ENCODE results near the gene GATA6.

The GATA6 gene

DNA sequence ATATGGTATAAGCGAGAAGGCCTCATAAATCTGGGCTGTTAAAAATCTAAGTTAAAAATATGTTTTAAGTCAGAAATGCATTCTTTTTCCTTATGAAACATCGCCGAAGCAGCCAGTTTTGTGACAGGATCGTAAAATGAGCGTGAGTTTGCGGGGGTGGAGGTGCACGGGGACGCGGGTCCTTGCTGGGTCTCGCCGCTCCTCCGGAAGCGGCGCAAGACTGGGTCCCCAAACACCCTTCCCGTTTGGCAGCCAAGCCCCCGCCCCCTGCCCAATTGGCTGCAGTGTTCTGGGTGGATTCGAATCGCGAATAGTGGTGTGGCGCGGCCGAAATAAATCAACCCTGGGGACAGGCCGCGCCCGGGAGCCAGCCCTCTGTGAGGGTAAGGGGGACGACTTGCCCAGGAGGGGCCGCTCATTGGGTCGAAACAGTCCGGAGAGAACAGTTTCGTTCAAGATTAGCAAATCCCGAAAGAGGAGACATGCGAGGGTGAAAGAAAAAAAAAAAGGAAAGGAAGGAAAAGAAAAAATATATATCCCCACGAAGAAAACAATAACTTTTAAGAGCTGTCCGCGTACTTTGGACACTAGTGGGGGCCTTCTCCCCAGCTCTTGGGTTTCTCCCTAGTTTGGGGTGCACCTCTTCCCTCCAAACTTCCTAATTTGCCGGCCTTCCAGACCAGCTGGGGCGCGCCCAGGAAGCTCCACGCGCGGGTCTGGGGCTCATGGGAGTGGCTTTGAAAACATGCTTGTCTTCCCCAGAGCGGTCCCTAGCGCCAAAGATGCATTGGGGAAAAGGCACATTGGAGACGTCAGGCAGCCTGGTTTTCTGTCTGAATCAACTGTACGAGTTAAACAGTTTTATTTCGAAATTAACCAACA, 3.1 kb upstream of the GATA6 start:
- no peak for DNase-seq (ENCODE audit: low read depth)

- DNase-seq (ENCODE audit: low read depth) = no peak
These were observed 2.3 kb upstream of the GATA6 start for GRCh38 chr18:22167091-22167470.

- DNase-seq (ENCODE audit: low read depth) = no peak
These were observed 1.7 kb upstream of the GATA6 start for GRCh38 chr18:22167471-22168241.

- DNase-seq (ENCODE audit: low read depth) = no peak
These were observed 948 bp upstream of the GATA6 start for GRCh38 chr18:22168360-22168921.

DNA sequence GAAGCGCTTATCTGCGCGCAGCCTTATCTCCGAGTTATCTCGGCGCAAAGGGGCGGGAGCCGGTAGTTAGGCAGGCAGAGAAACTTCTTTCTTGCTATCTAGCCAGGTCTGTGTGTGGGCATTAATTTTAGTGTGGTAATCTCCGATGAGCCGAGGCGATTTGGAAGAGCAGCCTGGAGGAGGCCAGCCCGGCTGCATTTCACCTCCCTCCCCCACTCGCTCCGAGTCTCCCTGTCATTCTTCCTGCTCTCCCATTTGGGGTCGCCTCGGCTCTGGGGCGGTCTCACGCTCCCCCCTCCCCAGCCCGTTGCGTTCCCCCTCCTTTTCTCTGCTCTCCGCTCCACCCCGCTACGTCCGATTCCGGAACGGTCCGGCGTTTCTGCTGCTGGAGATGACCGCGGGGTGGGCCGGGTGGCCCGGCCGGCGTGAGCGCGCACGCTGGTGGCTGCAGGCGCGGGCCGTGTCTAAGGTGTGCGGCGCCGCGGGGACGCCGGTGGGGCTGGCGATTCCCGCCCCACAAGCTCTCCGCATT, 566 bp downstream of the GATA6 start:
- no peak for DNase-seq (ENCODE audit: low read depth)

DNA sequence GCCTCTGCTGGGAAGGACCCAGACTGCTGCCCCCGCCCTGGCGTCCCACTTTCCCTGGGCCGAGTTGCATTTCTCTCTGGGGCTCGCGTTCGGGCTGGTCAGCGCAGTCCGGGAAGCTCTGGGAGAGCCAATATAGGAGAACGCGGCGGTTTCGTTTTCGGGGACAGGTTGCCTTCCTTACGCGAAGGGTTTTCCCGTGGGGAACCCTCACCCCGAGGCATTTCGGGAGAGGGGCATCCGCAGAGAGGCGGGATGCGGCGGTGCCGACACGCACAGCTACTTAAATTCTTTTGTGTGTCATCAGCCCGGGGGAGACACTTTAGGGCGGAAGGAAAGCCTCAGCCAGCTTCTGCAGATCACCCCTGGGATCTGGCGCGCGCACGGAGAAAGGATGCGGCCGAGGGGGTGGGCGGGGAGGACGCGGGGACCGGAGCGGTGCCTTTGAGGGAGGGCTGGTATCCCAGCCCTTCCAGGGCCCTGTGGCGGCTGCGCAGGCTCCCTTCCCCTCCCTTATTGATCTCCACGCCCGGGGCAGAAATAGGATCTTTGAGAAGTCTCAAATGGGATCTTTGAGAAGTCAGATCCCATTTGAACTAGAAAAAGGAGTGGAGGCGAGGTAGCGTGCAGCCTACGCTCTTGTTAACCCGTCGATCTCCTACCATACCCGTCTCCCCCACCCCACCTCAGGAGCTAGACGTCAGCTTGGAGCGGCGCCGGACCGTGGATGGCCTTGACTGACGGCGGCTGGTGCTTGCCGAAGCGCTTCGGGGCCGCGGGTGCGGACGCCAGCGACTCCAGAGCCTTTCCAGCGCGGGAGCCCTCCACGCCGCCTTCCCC, 1.2 kb downstream of the GATA6 start:
- DNase-seq (ENCODE audit: low read depth) = peak; percentile 48

DNA sequence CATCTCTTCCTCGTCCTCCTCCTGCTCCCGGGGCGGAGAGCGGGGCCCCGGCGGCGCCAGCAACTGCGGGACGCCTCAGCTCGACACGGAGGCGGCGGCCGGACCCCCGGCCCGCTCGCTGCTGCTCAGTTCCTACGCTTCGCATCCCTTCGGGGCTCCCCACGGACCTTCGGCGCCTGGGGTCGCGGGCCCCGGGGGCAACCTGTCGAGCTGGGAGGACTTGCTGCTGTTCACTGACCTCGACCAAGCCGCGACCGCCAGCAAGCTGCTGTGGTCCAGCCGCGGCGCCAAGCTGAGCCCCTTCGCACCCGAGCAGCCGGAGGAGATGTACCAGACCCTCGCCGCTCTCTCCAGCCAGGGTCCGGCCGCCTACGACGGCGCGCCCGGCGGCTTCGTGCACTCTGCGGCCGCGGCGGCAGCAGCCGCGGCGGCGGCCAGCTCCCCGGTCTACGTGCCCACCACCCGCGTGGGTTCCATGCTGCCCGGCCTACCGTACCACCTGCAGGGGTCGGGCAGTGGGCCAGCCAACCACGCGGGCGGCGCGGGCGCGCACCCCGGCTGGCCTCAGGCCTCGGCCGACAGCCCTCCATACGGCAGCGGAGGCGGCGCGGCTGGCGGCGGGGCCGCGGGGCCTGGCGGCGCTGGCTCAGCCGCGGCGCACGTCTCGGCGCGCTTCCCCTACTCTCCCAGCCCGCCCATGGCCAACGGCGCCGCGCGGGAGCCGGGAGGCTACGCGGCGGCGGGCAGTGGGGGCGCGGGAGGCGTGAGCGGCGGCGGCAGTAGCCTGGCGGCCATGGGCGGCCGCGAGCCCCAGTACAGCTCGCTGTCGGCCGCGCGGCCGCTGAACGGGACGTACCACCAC, 2.1 kb downstream of the GATA6 start:
- no peak for DNase-seq (ENCODE audit: low read depth)

- DNase-seq (ENCODE audit: low read depth) = no peak
These were observed 2.8 kb downstream of the GATA6 start for GRCh38 chr18:22172120-22172582.

DNA sequence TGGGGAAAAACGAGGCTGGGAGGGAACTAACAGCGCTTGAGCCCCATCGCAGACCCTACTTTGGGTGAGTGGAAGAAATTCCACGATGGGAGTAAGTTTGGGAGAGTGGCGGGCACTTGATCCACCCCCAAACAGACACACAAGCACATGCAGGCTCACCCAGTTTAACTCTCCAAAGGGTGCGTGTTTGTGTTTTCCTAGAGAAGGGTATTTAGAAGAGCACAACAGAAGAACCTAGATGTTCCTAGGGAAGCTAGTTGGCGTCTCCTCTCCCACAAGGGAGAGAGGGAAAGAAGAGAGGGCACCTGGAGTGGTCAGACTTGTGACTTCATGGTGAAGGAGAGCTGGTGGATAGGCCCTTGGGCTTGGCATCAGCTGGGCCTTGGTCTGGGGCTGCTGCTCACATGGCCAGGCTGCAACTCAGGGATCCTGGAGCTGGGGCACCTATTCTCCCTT, 3.2 kb downstream of the GATA6 start:
- no peak for DNase-seq (ENCODE audit: low read depth)

DNA sequence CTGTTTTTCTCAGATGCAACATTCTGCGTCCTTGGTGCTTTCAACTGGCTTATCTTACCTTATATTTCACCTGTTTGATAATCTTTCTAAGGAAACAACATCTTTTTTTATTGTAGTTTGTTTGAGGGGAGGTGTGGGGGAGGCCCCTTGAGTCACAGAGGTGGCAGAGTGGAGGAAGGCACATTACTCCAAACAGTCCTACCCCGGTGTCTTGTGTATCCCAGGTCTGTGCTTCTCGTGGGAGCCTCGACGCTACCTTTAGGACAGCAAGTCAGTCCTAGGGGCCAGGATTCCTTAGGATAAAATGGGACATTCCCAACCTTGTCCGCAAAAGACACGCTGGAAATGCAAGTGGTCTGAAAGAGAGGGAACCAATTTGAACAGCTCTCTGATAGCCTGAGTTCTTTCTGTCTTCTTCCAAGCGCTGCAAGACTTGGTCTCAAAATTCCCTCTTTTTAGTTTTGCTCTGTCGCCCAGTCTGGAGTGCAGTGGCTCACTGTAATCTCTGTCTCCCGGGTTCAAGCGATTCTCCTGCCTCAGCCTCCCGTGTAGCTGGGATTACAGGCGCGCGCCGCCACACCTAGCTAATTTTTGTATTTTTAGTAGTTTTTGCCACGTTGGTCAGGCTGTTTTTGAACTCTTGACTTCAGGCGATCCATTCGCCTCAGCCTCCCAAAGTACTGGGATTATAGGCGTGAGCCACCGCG, 4.0 kb downstream of the GATA6 start:
- no peak for DNase-seq (ENCODE audit: low read depth)

DNA sequence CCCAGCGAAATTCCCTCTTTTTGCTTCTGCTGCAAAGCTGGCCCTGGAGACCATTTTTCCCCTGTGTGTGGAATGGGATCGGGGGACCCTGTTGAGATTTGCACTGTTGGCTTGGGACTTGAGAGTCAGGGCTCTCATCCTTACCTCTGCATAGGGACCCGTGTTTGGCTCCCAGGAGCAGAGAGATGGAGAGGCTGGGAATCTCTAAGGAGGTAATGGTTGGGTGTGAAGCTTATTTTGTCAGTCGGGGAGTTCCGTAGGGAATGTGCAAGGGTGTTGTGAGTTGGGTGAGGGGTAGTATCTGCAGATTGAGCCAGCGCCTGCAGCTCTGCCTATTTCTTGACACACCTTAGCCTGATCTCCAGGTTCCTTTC, 4.5 kb downstream of the GATA6 start:
- no peak for DNase-seq (ENCODE audit: low read depth)

GRCh38 chr18:22174341-22175145, 5.2 kb downstream of the GATA6 start:
- no peak for DNase-seq (ENCODE audit: low read depth)

DNA sequence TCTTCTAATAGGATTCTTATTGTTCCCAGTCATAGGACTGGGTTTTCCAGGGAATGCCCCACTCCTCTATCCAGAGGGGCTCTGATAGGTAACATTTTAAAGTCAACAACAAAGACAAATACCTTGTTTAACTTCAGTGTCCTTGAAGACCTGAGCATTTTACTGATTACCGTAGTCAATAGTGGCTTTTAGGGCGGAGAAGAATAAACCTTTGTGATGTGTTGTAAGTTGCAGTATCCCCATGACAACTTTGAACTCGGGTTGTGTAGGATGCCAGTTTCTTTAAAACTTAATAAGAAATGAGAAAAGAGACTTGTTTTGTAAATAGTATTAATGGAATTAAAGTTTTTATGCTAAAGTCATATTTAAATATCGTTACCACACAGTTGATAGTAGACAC, 6.0 kb downstream of the GATA6 start:
- no peak for DNase-seq (ENCODE audit: low read depth)

DNA sequence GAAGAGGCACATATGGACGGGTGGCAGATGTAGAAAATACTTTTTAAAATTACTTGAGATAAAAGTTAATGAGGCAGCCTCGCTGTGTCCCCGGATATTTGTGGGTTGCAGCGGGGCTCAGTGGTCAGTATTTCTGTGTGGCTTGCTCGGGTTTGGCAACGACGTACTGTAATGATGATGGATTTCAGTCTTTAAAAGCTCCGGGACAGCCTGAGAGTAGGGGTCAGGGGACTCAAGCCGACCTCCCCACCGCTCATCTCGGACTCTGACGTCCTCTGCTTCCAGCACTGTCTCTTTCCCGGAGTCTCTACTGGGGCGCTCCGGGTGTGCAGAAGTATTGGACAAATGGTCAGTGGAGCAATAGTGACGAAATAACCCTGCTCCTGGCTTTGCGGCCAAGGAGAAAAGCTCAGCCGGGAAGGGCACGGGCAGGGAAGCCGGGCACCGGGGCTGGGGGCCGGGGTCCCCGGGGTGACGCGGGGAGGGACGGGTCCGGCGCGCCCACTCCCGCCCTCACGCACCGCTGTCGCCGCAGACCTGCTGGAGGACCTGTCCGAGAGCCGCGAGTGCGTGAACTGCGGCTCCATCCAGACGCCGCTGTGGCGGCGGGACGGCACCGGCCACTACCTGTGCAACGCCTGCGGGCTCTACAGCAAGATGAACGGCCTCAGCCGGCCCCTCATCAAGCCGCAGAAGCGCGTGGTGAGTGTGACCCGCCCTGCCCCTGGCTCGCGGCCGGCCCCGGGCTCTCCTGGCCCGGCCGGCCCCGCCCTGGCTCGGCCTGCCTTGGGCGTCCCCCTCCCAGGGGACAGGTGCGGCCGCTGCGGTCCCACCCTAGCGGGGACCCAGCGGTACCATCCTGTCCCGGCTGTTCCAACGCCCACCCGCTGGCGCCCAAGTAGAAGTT, 7.3 kb downstream of the GATA6 start:
- DNase-seq (ENCODE audit: low read depth) = no peak

DNA sequence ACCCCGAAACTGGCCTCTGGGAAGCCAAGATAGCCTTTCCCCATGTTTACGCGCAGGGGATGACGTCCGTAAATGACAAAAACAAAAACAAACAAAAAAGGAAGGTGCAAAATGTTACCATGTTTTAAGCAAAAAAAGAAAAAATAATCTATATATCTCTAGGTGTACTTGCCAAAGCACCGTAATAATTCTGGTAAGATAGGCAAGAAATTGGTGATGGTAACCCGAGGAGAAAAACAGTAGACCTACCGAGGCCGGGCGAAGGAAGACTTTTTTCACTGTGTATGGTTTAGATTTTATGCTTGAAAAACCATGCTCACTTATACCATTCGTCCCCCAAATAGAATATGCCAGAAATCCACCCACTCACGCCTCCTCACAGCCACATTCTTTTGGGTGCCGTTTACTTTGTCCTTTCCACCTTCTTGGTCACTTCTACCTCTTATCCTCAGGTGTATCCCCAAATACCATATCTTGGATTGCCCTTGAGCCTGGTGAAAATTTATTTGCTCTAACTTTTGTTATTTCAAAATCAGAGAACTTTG, 8.0 kb downstream of the GATA6 start:
- DNase-seq (ENCODE audit: low read depth) = no peak

- DNase-seq (ENCODE audit: low read depth) = no peak
These were observed 9.8 kb downstream of the GATA6 start for GRCh38 chr18:22179174-22179573.

- no peak for DNase-seq (ENCODE audit: low read depth)
These were observed 10.2 kb downstream of the GATA6 start for GRCh38 chr18:22179631-22180030.

DNA sequence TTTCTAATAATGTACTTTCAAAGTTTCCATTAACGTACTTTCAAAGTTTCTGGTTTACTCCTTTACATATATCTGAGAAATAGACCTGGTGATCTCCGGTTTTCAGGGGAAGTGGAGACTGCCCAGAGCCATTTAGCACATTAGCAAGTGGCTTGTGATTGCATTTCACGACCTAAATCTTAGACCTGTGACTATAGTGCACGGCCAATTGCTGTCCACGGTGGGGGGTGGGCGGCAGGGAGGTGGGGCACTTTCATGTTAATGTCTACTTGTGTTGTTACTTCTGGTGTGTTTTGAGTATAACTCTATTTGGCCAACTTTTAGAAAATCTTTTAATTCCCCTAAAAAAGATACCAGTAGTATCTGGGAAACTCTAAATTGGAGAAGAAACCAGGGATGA, 11.3 kb downstream of the GATA6 start:
- no peak for DNase-seq (ENCODE audit: low read depth)
